Measurements from ENCODE around the gene TNNC2. TPM values are rescaled to one million over a fixed set of nuclear protein-coding genes. Genes with fewer than 3 reads are reported as not detected.

TNNC2 gene
- total and polyA plus RNA-seq, 3 experiments from 2014 or later, result 0.36 TPM; not detected in 2

DNA sequence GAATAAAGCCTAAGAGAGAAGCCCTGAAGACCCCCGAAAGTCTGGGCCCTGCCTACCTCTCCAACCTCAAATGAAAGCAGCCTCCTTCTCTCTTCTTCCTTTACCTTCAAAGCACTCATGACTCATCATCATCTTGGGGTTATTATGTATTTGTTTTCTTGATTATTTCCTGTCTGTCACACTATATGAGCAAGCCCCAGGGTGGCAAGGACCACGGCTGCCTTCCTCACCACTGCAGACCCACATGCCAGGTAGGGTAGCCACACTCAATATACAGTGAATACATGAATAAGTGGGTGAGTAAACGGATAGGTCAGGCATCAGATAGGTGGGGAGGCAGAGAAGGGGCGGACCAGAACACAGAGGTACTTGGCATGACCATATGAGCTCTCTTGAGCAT lies 44.2 kb downstream of the TNNC2 start:
- DNase-seq, result peak in 1 of 5 donors; percentile 51
- Histone ChIP-seq H3K4me1 (ENCODE audit: insufficient read depth, low read length) (no peaks in the 10 kb centered on the region), H3K4me3 (ENCODE audit: low read length) (no peak overlapping the region), H3K27me3 (ENCODE audit: insufficient read depth, low read length, poor library complexity, severe bottlenecking) (no peaks in the 10 kb centered on the region), H3K9me3 (ENCODE audit: low read length) (no peaks in the 10 kb centered on the region), H3K36me3 (ENCODE audit: insufficient read depth, low read length) (no peaks in the 10 kb centered on the region), H3K27ac (ENCODE audit: low read depth, low read length) (no peak overlapping the region)
- ChIA-PET CTCF (interaction anchor here (3.3 kb wide), 1 partner anchor 12 kb away, joined by 14 read pairs; no protein-coding TSS in a partner anchor), POLR2A (no interaction called here)
- peak overlapping the region in 1 of 7 donors; percentile 5 for H3K4me3 Mint-ChIP-seq
- H3K36me3 Mint-ChIP-seq, result no peaks in the 10 kb centered on the region
- peak overlapping the region in 3 of 8 donors; percentile 18 to 48 (median 31) for H3K27ac Mint-ChIP-seq
- peaks cover 1 to 3% of the 10 kb centered on the region in 2 donors for H3K27me3 Mint-ChIP-seq
- no peaks in the 10 kb centered on the region for H3K9me3 Mint-ChIP-seq
- peaks cover 5 to 15% (median 6%) of the 10 kb centered on the region in 3 donors for H3K4me1 Mint-ChIP-seq

DNA sequence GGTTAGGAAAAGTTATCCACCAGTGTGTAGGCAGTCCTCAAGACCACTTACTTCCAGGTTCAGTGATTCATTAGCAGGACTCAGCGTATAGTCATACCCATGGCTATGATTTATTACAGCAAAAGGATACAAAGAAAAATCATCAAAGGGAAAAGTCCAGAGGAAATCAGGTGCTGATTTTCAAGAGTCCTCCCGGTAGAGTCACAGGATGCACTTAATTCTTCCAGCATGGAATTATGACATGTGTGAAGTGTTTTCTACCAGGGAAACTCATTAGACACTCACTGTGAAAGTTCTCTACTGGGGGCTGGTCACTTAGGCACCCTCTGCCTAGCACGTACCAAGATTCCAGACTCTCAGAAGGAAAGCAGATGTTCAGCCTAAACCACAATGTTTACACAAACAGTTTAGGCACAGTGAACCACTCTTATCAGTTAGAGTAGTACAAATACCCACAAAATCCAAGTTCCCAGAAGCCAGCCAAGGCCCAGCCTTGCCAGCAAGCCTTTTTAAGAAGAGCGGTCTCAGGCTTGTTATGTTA lies 45.7 kb downstream of the TNNC2 start:
- POLR2A ChIA-PET, result no interaction called here
- no peaks in the 10 kb centered on the region for H3K36me3 Mint-ChIP-seq
- H3K4me3 Mint-ChIP-seq, result no peak overlapping the region
- no peak overlapping the region for H3K4me3 ChIP-seq (ENCODE audit: low read length)
- H3K9me3 ChIP-seq (ENCODE audit: low read length), result no peaks in the 10 kb centered on the region
- peaks cover 1 to 3% of the 10 kb centered on the region in 2 donors for H3K27me3 Mint-ChIP-seq
- DNase-seq, result no peak
- H3K36me3 ChIP-seq (ENCODE audit: insufficient read depth, low read length), result no peaks in the 10 kb centered on the region
- no peaks in the 10 kb centered on the region for H3K9me3 Mint-ChIP-seq
- H3K4me1 ChIP-seq (ENCODE audit: insufficient read depth, low read length), result no peaks in the 10 kb centered on the region
- no peak overlapping the region for H3K27ac ChIP-seq (ENCODE audit: low read depth, low read length)
- H3K27me3 ChIP-seq (ENCODE audit: insufficient read depth, low read length, poor library complexity, severe bottlenecking), result no peaks in the 10 kb centered on the region
- CTCF ChIA-PET, result interaction anchor here (2.7 kb wide), 1 partner anchor 10 kb away, joined by 14 read pairs; no protein-coding TSS in a partner anchor
- H3K27ac Mint-ChIP-seq, result no peak overlapping the region
- peaks cover 5 to 15% (median 6%) of the 10 kb centered on the region in 3 donors for H3K4me1 Mint-ChIP-seq

DNA sequence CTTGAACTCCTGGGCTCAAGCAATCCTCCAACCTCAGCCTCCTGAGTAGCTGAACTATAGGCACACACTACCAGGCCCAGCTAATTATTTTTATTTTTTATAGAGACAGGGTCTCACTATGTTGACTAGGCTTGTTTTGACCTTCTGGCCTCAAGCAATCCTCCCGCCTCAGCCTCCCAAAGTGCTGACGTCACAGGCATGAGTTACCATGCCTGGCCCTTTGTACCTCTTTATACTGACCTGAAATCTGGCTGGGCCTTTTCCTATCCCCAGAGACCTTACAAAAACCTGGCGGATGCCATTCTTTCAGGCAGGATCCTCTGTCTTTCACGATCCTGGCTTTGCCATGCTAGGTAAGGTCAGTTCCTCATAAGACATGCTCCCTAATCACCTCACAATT lies 47.0 kb downstream of the TNNC2 start:
- Histone ChIP-seq H3K27me3 (ENCODE audit: insufficient read depth, low read length, poor library complexity, severe bottlenecking) (no peaks in the 10 kb centered on the region), H3K4me3 (ENCODE audit: low read length) (no peak overlapping the region), H3K4me1 (ENCODE audit: insufficient read depth, low read length) (no peaks in the 10 kb centered on the region), H3K27ac (ENCODE audit: low read depth, low read length) (no peak overlapping the region), H3K9me3 (ENCODE audit: low read length) (no peaks in the 10 kb centered on the region), H3K36me3 (ENCODE audit: insufficient read depth, low read length) (no peaks in the 10 kb centered on the region)
- no peak for DNase-seq
- Mint-ChIP-seq H3K36me3 (no peaks in the 10 kb centered on the region), H3K9me3 (no peaks in the 10 kb centered on the region), H3K4me3 (no peak overlapping the region), H3K27me3 (peaks cover 5 to 11% of the 10 kb centered on the region in 2 donors), H3K27ac (peak overlapping the region in 2 of 8 donors; percentile 49 to 61), H3K4me1 (peaks cover 5 to 15% (median 6%) of the 10 kb centered on the region in 3 donors)
- CTCF ChIA-PET, result interaction anchor here (1.0 to 2.7 kb wide), 4 partner anchors 9 to 486 kb away, joined by 4 to 14 read pairs (median 6); no protein-coding TSS in a partner anchor
- POLR2A ChIA-PET, result no interaction called here

GRCh38 chr20:45779011-45779915 lies 47.8 kb downstream of the TNNC2 start:
- H3K27me3 Mint-ChIP-seq, result peaks cover 7 to 11% of the 10 kb centered on the region in 2 donors
- no peaks in the 10 kb centered on the region for H3K9me3 Mint-ChIP-seq
- ChIA-PET CTCF (interaction anchor here (1.2 to 2.7 kb wide), 3 partner anchors 8 to 467 kb away, joined by 4 to 14 read pairs (median 7); no protein-coding TSS in a partner anchor), POLR2A (no interaction called here)
- peaks cover 5 to 15% (median 6%) of the 10 kb centered on the region in 3 donors for H3K4me1 Mint-ChIP-seq
- no peaks in the 10 kb centered on the region for H3K36me3 Mint-ChIP-seq
- Histone ChIP-seq H3K27me3 (ENCODE audit: insufficient read depth, low read length, poor library complexity, severe bottlenecking) (no peaks in the 10 kb centered on the region), H3K4me3 (ENCODE audit: low read length) (no peak overlapping the region), H3K36me3 (ENCODE audit: insufficient read depth, low read length) (no peaks in the 10 kb centered on the region), H3K27ac (ENCODE audit: low read depth, low read length) (no peak overlapping the region), H3K4me1 (ENCODE audit: insufficient read depth, low read length) (no peaks in the 10 kb centered on the region), H3K9me3 (ENCODE audit: low read length) (no peaks in the 10 kb centered on the region)
- no peak overlapping the region for H3K27ac Mint-ChIP-seq
- DNase-seq, result no peak
- H3K4me3 Mint-ChIP-seq, result no peak overlapping the region

DNA sequence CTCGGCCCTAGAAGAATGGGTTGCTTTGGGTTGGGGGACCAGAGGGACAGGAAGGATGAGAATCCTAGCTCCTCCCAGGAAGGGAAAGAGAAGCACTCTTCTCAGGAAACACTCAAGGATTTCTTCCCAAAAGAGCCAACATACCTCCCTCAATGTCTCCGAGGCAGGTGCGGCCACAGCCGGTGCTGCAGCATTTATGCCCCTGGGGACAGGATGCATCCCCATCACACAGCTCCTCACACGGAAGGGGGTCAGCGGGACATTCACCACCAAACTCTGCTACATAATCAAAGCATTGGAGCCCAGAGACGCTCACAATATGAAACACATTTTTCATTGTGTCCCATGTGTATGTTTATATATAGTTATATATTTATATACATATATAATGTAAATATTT lies 50.2 kb downstream of the TNNC2 start:
- Mint-ChIP-seq H3K4me3 (no peak overlapping the region), H3K4me1 (peaks cover 0 to 5% (median 0%) of the 10 kb centered on the region in 3 donors), H3K9me3 (no peaks in the 10 kb centered on the region), H3K27me3 (peaks cover 11 to 19% of the 10 kb centered on the region in 2 donors), H3K27ac (no peak overlapping the region), H3K36me3 (no peaks in the 10 kb centered on the region)
- no peak overlapping the region for H3K4me3 ChIP-seq (ENCODE audit: low read length)
- H3K27ac ChIP-seq (ENCODE audit: low read depth, low read length), result no peak overlapping the region
- ChIA-PET CTCF (no interaction called here), POLR2A (no interaction called here)
- no peak for DNase-seq
- no peaks in the 10 kb centered on the region for H3K27me3 ChIP-seq (ENCODE audit: insufficient read depth, low read length, poor library complexity, severe bottlenecking)
- no peaks in the 10 kb centered on the region for H3K9me3 ChIP-seq (ENCODE audit: low read length)
- no peaks in the 10 kb centered on the region for H3K4me1 ChIP-seq (ENCODE audit: insufficient read depth, low read length)
- no peaks in the 10 kb centered on the region for H3K36me3 ChIP-seq (ENCODE audit: insufficient read depth, low read length)

DNA sequence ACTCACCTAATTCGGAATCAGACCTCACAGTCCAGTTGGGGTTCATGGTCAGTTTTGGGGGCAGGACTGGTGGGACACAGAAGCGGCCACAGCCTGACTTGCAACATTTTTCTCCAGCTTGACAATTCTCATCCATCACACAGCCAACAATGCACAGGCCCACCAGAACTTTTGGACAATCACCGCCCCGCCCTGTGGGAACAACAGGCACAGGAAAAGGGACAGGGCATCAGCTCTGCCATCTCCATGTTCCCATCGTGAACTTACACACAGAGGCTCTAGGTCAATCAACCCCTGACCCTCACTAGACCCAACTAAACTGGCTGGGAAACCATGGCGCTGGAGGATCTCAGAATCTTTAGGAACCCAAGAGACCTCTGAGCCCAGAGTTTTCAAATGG lies 51.7 kb downstream of the TNNC2 start:
- no peak for DNase-seq
- ChIA-PET CTCF (no interaction called here), POLR2A (no interaction called here)
- Histone ChIP-seq H3K27me3 (ENCODE audit: insufficient read depth, low read length, poor library complexity, severe bottlenecking) (no peaks in the 10 kb centered on the region), H3K27ac (ENCODE audit: low read depth, low read length) (no peak overlapping the region), H3K9me3 (ENCODE audit: low read length) (no peaks in the 10 kb centered on the region), H3K4me1 (ENCODE audit: insufficient read depth, low read length) (no peaks in the 10 kb centered on the region), H3K36me3 (ENCODE audit: insufficient read depth, low read length) (no peaks in the 10 kb centered on the region), H3K4me3 (ENCODE audit: low read length) (no peak overlapping the region)
- Mint-ChIP-seq H3K4me1 (peaks cover 3 to 4% (median 4%) of the 10 kb centered on the region in 3 donors), H3K27ac (no peak overlapping the region), H3K27me3 (peaks cover 14 to 20% of the 10 kb centered on the region in 2 donors), H3K36me3 (no peaks in the 10 kb centered on the region), H3K9me3 (no peaks in the 10 kb centered on the region), H3K4me3 (no peak overlapping the region)

DNA sequence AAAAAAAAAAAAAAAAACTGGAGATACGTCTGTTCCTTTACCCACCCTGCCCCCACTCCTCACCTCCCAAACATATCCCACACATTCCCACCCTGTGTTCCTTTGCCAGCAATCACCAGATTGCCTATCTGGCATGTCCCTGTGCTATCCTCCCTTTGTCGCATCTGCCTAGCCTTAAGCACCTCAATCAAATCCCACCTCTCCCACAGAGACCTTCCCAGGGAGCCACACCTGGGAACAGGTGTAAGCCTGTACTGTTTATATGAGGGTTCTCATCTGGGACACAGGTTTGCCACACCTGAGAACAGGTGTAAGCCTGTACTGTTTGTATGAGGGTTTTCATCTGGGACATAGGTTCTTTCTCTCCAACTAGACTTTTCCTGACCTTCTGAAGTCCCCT lies 52.2 kb downstream of the TNNC2 start:
- ChIA-PET POLR2A (no interaction called here), CTCF (no interaction called here)
- H3K27me3 Mint-ChIP-seq, result peaks cover 14 to 20% of the 10 kb centered on the region in 2 donors
- H3K27ac Mint-ChIP-seq, result no peak overlapping the region
- Histone ChIP-seq H3K4me3 (ENCODE audit: low read length) (no peak overlapping the region), H3K27me3 (ENCODE audit: insufficient read depth, low read length, poor library complexity, severe bottlenecking) (no peaks in the 10 kb centered on the region), H3K36me3 (ENCODE audit: insufficient read depth, low read length) (no peaks in the 10 kb centered on the region), H3K27ac (ENCODE audit: low read depth, low read length) (no peak overlapping the region), H3K9me3 (ENCODE audit: low read length) (no peaks in the 10 kb centered on the region), H3K4me1 (ENCODE audit: insufficient read depth, low read length) (no peaks in the 10 kb centered on the region)
- H3K4me1 Mint-ChIP-seq, result peaks cover 3 to 4% (median 4%) of the 10 kb centered on the region in 3 donors
- DNase-seq, result no peak
- no peaks in the 10 kb centered on the region for H3K36me3 Mint-ChIP-seq
- no peak overlapping the region for H3K4me3 Mint-ChIP-seq
- H3K9me3 Mint-ChIP-seq, result no peaks in the 10 kb centered on the region
